ENCODE data around the gene MITF.

Gene MITF

GRCh38 chr3:69761896-69762767 is 22.9 kb downstream of the MITF start:
- no peak for DNase-seq

GRCh38 chr3:69762768-69763229 is 23.5 kb downstream of the MITF start:
- DNase-seq: no peak

- no peak for DNase-seq
Observed at GRCh38 chr3:69763458-69763857, 24.2 kb downstream of the MITF start.

GRCh38 chr3:69764121-69764741 is 25.0 kb downstream of the MITF start:
- DNase-seq: no peak

- DNase-seq: peak in 1 of 14 donors; percentile 15
Observed at GRCh38 chr3:69764861-69765260, 25.6 kb downstream of the MITF start.

- no peak for DNase-seq
Observed at GRCh38 chr3:69766638-69767037, 27.4 kb downstream of the MITF start.

- DNase-seq: peak in 11 of 14 donors; percentile 8 to 80 (median 52)
Observed at GRCh38 chr3:69767571-69767970, 28.3 kb downstream of the MITF start.

GRCh38 chr3:69768438-69768837 is 29.2 kb downstream of the MITF start:
- no peak for DNase-seq

GRCh38 chr3:69770219-69770618 is 31.0 kb downstream of the MITF start:
- DNase-seq: no peak

- no peak for DNase-seq
Observed at GRCh38 chr3:69770976-69771634, 31.8 kb downstream of the MITF start.

- DNase-seq: no peak
Observed at GRCh38 chr3:69772152-69772867, 33.0 kb downstream of the MITF start.

GRCh38 chr3:69774029-69774428 is 34.8 kb downstream of the MITF start:
- peak in 1 of 14 donors; percentile 7 for DNase-seq

- DNase-seq: no peak
Observed at GRCh38 chr3:69775751-69776150, 36.5 kb downstream of the MITF start.

- no peak for DNase-seq
Observed at GRCh38 chr3:69776289-69776688, 37.0 kb downstream of the MITF start.

- no peak for DNase-seq
Observed at GRCh38 chr3:69776920-69777581, 37.8 kb downstream of the MITF start.

- no peak for DNase-seq
Observed at GRCh38 chr3:69777582-69777967, 38.3 kb downstream of the MITF start.

GRCh38 chr3:69781593-69781992 is 42.3 kb downstream of the MITF start:
- no peak for DNase-seq

GRCh38 chr3:69784954-69785514 is 45.8 kb downstream of the MITF start:
- peak in 1 of 14 donors; percentile 13 for DNase-seq

GRCh38 chr3:69785769-69786320 is 46.6 kb downstream of the MITF start:
- DNase-seq: no peak

GRCh38 chr3:69786854-69787253 is 47.6 kb downstream of the MITF start:
- DNase-seq: no peak

- no peak for DNase-seq
Observed at GRCh38 chr3:69787436-69788168, 48.3 kb downstream of the MITF start.
